ENCODE data around the gene SH3BP4.

SH3BP4 gene

DNA sequence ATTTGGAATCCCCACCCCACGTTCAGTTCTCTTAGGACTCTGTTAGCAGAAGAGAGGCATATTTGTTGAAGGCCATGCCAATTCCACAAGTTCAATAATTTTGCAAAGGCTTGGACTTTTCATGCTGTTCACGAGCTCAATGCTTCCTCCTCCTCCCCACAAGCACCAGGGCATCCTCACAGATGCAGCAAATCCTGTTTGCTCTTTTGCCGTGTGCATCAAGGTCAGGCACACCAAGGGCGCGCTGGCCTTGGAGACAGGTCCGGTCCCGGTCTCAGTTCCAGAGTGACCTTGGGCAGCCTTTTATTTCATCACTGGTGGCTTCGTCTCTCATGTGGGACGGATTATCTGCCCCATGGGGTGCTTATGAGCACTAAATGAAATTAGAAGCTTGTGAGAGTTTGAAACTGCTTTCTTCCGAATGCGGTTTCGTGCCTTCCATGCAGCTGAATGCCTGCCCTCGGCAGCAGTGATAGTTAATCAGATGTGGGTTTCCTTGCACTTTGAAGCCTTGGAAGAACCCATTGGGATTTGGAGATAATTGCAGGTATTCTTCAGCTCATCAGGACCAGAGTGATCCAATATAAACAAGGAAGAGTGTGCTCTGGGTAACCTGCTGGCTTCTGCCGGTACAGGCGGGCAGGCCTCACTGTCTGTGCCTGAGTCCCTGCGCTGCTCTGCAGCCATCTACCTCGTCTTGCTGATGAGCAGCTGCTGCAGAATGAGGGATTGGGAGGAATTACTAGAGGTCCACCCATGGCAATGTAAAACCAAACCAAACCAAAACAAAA is 140.8 kb downstream of the SH3BP4 start:
- no peak for DNase-seq

DNA sequence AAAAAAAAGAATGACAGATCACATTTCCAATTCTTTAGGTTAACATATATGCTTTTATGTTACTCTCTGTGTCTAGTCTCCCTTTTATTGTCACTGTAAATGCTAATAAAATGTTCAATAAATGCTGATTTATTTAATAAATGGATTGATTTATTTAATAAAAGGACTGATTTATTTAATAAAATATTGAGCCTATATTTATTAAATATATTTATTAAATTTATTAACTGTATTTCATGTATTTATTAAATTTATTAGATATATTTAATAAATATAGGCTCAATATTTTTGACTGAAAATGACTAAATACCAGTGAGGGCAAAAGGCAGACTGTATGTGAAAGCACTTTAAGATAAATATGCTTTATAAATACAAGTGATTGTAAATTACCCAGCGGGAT is 142.6 kb downstream of the SH3BP4 start:
- DNase-seq = no peak

DNA sequence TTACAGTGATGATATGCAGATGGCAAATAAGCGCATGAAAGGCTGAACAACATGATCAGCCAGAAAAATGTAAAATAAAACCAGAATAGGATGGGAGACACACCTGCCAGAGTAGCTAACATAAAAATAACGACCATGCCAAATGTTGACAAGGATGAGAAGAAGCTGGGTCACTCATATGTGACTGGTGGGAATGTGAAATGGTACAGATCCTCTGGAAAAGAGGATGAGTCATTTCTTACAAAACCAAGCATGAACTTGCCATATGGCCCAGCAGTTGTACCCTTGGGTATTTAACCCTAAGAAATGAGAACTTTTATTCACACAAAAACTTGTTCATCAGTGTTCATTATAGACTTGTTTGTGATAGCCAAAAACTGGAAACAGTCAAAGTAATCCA is 143.8 kb downstream of the SH3BP4 start:
- peak; percentile 36 for DNase-seq

DNA sequence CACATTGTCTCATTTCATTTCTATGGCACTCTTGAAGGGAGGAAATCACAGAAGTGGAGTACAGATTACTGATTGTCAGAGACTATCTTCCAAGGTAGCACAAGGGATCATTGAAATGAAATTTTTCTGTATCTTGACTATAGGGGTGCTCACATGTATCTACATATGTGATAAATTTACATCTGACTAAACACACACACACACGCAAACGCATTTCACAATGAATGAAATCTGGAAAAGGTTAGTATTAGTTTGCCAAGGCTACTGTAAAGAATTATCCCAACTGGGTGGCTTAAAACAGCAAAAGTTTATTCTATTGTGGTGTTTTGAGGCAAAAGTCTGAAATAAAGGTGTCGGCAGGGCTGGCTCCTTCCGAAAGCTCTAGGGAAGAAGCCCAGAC is 144.6 kb downstream of the SH3BP4 start:
- DNase-seq = peak; percentile 48

DNA sequence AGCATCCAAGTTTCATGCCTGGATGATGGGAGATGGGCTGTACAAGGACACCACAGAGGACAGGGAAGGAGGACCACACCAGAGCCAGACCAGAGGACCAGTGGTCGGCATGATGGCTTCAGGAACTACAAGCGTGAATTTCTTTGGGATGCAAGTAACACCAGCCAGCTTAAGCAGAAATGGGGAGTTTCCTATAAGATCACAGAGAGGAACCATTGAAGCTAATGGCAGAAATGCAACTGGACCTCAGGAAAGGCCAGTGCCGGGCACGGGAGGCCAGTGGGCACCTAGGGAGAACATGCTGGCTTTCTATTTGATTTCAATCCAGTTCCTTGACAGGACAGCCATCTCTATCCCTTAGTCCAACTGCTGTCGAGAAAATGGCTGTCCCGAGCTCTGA is 145.4 kb downstream of the SH3BP4 start:
- DNase-seq = no peak

DNA sequence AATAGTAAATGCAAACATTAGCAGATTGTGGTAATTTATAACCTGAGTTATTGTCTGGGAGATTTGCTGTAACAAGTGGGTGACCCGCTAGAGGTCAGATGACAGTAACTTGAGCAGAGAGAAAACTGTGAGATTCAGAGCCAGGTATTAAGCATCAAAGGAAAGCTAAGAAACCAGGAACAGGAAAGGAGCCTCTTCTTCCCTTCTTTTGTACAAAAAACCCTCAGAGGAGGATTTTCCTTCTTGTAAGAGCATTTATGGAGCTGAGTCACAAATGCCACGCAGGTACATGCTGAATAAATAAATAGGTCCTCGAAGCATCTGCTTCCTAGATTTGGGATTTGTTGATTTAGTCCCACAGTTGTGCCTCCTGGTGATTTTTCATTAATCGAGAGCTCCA is 146.5 kb downstream of the SH3BP4 start:
- DNase-seq = no peak

DNA sequence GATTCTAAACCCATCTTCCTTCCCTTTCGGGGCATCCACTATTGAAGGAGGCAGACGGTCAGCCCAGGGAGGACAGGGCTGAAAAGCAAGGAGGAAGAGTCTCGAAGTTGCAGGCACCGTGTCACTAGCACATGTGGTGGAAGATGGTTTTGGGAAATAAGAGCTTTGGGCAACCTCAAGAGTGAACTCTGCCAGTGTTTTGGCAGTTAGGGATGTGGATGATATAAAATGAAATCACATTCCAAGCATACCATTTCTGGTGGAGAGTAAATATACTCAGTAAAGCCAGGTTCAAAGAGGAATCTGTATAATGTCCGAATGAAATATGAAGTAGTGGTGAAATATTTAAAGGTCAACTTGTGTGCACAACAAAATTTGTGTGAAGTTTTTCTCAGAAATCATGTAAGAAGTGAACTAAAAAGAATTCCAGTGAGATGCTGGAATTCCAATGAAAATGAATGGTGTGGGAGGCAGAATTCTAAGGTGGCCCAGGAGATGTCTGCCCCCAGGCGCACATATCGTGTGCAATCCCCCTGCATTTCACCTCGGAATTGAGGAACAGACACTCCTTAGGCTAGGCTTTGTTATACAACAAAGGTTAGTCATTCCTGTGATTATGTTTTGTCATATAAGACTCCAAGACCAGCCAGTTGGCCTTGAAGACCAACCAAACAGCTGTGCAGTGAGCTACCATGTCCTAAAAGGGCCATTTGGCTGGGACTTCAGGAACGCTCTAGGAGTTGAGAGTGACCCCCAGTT is 147.1 kb downstream of the SH3BP4 start:
- DNase-seq = peak; percentile 68

DNA sequence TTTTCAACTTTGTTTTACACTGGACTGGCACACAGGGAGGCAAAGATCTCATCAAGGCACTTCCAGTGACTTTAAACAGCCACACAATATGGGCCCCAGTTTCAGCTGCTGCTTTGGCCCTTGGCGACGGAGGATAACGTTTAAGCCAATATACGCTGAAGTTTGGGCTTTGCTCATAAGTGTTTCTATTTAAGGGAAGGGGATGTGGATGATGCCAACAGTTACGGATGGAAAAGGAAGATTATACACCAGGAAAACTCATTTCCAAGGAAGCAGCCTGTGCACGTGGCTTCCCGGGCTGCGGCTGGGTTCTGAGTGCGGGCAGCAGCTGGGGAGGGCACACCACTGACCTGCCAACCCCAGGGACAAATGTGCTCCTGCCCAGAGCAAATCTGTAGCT is 151.1 kb downstream of the SH3BP4 start:
- no peak for DNase-seq

All from fibroblast of skin of abdomen (primary cell).